G401.6 (cell line): ENCODE results near the gene NDUFB8.
"Not testable (repeated sequence)": the region's sequence is repeated elsewhere in the genome, so short reads cannot be mapped to it uniquely, and the experiment has no call there.

ENCODE experiments used
- FAIRE-seq: peaks from 2 replicates; lab custom pipeline; 2012; peaks lifted over from hg19 to GRCh38; lab: Jason Lieb, UNC

Gene NDUFB8

GRCh38 chr10:100529475-100530298 lies at the start of gene NDUFB8:
TSS of gene NDUFB8 (minus strand) at chr10:100529871. CDS start at chr10:100529851, 20 bp downstream.
- FAIRE-seq, result peak; percentile 91

- no peak for FAIRE-seq
Measured at GRCh38 chr10:100576282-100576635, 46.6 kb upstream of the NDUFB8 start.

- no peak for FAIRE-seq
Measured at GRCh38 chr10:100575585-100576281, 46.1 kb upstream of the NDUFB8 start.

- FAIRE-seq, result not testable (repeated sequence)
Measured at GRCh38 chr10:100575146-100575545, 45.5 kb upstream of the NDUFB8 start.

- no peak for FAIRE-seq
Measured at GRCh38 chr10:100571084-100571856, 41.6 kb upstream of the NDUFB8 start.

GRCh38 chr10:100570506-100570905 lies 40.8 kb upstream of the NDUFB8 start:
- FAIRE-seq, result no peak

GRCh38 chr10:100569687-100570481 lies 40.2 kb upstream of the NDUFB8 start:
- no peak for FAIRE-seq

- FAIRE-seq, result no peak
Measured at GRCh38 chr10:100568912-100569311, 39.2 kb upstream of the NDUFB8 start.

- FAIRE-seq, result no peak
Measured at GRCh38 chr10:100567826-100568225, 38.2 kb upstream of the NDUFB8 start.

- no peak for FAIRE-seq
Measured at GRCh38 chr10:100567249-100567648, 37.6 kb upstream of the NDUFB8 start.

- no peak for FAIRE-seq
Measured at GRCh38 chr10:100566561-100566960, 36.9 kb upstream of the NDUFB8 start.

GRCh38 chr10:100565206-100565985 lies 35.7 kb upstream of the NDUFB8 start:
- FAIRE-seq, result no peak

GRCh38 chr10:100562008-100562672 lies 32.5 kb upstream of the NDUFB8 start:
- FAIRE-seq, result no peak

GRCh38 chr10:100561005-100561404 lies 31.3 kb upstream of the NDUFB8 start:
- no peak for FAIRE-seq

- FAIRE-seq, result no peak
Measured at GRCh38 chr10:100560248-100560647, 30.6 kb upstream of the NDUFB8 start.

GRCh38 chr10:100554902-100555301 lies 25.2 kb upstream of the NDUFB8 start:
- FAIRE-seq, result no peak

GRCh38 chr10:100553929-100554328 lies 24.3 kb upstream of the NDUFB8 start:
- FAIRE-seq, result no peak

GRCh38 chr10:100551738-100552137 lies 22.1 kb upstream of the NDUFB8 start:
- no peak for FAIRE-seq

GRCh38 chr10:100551196-100551595 lies 21.5 kb upstream of the NDUFB8 start:
- no peak for FAIRE-seq

- no peak for FAIRE-seq
Measured at GRCh38 chr10:100544950-100545349, 15.3 kb upstream of the NDUFB8 start.

GRCh38 chr10:100537475-100537874 lies 7.8 kb upstream of the NDUFB8 start:
- FAIRE-seq, result no peak
